Measurements from ENCODE around the gene TPM4. TPM values are rescaled to one million over a fixed set of nuclear protein-coding genes. Genes with fewer than 3 reads are reported as not detected.

The TPM4 gene
- polyA plus RNA-seq, 1 donor, result 162 TPM

GRCh38 chr19:16041299-16041990, 34.9 kb upstream of the TPM4 start:
- no peak for DNase-seq (ENCODE audit: low read depth)

GRCh38 chr19:16041991-16042386, 34.3 kb upstream of the TPM4 start:
- no peak for DNase-seq (ENCODE audit: low read depth)

GRCh38 chr19:16042533-16043085, 33.7 kb upstream of the TPM4 start:
- DNase-seq (ENCODE audit: low read depth), result no peak

- DNase-seq (ENCODE audit: low read depth), result no peak
Observed at GRCh38 chr19:16043156-16043757, 33.0 kb upstream of the TPM4 start.

- no peak for DNase-seq (ENCODE audit: low read depth)
Observed at GRCh38 chr19:16044746-16045145, 31.5 kb upstream of the TPM4 start.

DNA sequence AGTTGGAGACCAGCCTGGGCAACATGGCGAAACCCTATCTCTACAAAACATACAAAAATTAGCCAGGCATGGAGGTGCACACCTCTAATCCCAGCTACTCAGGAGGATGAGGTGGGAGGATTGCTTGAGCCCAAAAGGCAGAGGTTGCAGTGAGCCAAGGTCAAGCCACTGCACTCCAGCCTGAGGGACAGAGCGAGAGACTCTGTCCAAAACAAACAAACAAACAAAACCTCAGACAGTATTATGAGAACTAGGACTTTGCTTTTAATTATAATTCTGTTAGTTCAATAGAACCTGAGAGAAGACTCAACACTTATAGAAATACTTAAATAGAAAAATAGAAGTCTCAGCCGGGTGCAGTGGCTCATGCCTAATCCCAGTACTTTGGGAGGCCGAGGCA, 31.1 kb upstream of the TPM4 start:
- DNase-seq (ENCODE audit: low read depth), result no peak

DNA sequence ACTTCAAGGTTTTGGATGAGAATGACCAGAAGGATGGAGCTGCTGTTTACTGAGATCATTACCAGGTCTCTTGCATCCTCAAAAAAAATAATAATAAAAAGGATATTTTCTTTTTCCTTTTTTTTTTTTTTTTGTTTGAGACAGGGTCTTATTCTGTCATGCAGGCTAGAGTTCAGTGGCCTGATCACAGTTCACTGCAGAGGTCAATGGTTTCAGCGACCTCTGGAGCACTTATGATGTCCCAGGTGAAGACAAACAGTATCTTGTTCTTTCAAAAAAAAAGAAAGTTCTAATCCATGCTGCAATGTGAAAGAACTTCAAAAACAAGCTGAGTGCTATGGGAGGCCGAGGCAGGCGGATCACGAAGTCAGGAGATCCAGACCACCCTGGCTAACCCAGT, 30.4 kb upstream of the TPM4 start:
- DNase-seq (ENCODE audit: low read depth), result no peak

DNA sequence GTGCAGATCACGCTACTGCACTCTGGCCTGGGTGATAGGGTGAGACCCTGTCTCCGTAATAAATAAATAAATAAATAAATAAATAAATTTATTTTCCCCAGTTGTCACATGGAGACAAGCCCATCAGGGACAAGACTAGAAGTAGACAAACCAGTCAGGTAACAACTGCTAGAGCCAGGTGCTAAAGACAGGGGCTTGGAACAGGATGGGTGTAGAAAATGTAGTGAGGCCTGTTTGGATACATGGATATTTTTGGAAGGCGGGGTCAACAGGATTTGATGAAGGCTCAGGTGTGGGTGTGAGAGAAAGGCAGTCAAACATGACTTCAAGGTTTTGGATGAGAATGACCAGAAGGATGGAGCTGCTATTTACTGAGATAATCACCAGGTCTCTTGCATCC, 27.7 kb upstream of the TPM4 start:
- DNase-seq (ENCODE audit: low read depth), result no peak

DNA sequence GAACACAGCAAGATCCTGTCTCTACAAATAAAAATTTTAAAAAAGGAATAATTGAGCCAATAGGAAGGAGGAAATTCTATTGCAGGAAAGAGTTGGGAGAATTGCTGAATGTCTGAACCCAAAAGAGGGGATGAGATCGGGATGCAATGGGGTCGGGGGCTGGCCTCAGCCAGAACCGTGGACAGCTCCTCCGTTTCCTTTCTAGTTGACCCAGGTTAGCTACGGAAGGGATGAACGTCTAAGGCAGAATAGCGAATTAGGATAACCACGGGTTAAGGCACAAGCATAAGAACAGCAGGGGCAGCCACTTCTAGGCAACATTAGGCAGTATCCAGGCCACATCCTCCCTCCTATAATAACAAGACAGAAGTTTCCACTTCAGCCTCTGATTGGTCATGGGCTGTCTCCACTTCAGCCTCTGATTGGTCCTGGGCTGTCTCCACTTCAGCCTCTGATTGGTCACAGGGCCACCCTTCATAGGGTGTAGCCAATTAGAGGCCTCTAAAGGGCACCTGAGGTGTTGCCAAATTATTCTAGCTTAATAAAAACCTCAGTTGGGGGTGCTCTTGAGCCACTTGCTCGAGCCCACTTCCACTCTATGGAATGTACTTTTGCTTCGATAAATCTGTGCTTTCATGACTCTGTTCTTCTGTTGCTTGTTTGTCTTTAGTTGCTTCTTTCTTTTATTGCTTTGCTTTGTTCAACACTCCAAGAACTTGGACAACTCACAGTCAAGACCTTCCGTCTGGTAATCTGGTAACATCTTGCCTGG, 24.9 kb upstream of the TPM4 start:
- no peak for DNase-seq (ENCODE audit: low read depth)

DNA sequence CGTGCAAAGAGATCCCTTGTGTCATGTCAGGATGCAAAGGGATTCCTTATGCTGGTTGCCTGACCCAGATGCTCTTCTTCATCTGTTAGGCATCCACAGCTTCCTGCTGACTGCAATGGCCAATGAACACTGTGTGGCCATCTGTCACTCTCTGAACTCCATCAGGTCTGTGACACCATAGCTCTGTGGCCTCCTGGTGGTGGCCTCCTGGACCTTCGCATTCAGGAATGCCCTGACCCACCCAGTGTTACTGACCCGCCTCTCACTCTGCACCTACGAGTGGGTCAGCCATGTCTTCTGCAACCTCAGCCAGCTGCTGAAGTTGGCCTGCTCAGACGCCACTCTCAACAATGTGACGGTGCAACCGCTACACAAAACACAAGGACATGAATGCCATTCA, 23.9 kb upstream of the TPM4 start:
- DNase-seq (ENCODE audit: low read depth), result no peak

DNA sequence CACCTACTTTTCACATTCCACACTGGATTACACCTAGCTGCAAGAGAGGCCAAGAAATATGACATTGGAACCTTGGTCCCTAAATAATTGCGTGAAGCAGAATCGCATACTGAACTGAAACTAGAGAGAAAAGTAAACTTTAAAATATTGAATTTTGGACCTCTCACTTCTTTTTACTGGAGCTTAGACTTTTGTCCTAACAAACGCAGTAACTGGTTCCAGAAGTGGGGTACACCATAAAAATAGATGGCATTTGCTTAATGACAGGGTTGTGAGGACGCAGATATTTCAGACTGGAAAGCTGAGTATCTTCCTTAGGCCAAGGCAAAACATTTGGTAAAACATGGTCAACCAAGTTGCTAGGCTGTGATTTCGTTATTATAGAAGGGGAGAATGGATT, 19.2 kb upstream of the TPM4 start:
- no peak for DNase-seq (ENCODE audit: low read depth)

GRCh38 chr19:16060294-16060693, 16.0 kb upstream of the TPM4 start:
- DNase-seq (ENCODE audit: low read depth), result no peak

DNA sequence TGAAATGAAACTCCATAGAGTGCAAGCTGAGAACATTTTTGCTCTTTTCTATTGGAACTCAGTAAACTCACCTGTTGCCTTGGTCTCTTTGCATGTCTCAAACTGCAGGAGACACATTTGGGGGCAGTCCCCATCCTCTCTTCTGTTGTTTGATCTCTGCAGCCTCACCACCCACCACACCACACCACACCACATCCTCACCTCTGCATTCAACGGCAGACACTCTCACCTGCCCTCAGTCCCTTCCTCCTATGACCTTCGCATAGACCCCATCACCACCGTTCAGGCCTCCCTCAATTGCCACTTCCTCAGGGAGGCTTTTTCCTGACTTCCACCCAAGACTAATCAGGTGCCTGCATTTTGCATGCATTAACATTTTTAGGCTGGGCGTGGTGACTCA, 14.4 kb upstream of the TPM4 start:
- no peak for DNase-seq (ENCODE audit: low read depth)

GRCh38 chr19:16062789-16063188, 13.5 kb upstream of the TPM4 start:
- no peak for DNase-seq (ENCODE audit: low read depth)

DNA sequence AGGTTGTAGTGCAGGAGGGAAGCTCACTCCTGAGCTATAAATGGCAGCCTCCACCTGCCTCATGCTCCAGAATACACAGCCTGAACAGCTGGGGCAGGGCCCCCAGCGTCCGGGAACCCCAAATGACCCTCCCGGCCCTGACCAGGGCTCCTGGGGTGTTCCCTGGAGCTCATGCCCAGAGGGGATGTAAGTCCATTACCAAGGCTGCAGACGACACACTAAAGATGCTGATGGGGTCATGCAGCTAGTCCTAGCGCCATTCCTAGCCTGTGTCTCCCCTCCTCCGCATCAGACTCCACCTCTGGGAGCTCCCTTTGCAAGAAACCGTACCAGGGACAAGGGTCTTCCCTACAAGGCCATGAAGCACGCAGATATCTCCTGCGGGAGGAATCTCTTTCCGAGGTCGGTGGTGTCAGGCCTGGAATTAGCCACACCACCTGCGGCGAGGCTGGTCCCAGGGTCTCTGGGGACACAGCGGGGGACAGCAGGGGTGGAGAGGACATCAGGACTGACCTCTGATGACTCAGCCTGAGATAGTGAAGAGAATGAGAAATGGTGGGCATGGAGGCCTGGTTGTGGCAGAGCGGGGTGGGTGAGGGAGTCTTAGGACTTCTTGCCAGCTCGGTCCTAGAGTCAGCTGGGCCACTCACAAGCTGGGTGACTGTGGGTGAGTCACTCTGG, 11.9 kb upstream of the TPM4 start:
- DNase-seq (ENCODE audit: low read depth), result no peak

DNA sequence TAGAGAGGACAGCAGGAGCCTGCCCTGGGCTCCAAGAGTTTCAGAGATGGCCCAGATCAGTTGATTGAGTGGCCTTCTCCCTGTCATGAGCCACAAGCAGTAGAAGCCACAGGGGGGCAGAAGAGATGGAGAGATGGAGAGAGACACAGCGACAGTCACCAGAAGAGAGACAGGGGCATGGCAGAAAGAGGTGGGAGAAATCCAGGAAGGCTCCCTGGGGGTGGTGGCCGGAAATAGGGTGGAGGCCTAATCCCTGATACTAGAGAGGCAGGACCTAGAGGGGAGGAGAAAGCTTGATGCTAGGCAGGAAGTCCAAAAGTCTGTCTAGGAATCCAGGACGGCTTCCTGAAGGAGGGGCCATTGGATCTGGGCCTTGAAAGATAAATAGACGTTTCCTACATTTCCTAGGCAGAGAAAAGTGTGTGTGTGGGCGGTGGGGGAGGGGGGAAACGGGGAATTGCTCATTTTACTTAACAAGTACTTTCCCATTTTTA, 9.6 kb upstream of the TPM4 start:
- no peak for DNase-seq (ENCODE audit: low read depth)

GRCh38 chr19:16067205-16067938, 8.9 kb upstream of the TPM4 start:
- DNase-seq (ENCODE audit: low read depth), result no peak

DNA sequence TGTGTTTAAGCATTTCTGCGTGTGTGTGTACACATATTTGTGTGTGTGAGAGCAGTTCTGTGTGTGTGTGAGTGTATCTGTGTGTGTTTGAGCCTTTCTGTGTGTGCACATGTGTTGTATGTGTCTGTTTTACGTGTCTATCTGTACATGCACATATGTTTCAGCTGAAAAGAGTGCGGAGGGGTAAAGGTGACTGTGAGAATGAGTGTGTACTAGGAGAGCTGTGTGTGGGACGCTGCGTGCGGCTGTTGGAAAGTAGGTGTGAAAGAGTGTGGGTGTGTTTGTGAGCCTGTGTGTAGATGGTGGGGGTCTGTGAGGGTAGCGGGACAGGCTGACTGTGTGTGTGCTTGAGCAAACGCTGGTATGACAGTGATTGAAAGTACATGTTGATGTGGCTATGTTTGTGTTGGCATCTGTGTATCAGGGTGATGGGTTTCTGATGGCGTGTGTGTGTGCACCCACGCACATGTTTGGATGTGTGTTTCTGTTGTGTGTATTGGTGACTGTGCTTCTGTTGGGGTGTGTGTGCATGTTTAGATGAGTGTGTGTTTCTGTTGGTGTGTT, 7.5 kb upstream of the TPM4 start:
- no peak for DNase-seq (ENCODE audit: low read depth)

DNA sequence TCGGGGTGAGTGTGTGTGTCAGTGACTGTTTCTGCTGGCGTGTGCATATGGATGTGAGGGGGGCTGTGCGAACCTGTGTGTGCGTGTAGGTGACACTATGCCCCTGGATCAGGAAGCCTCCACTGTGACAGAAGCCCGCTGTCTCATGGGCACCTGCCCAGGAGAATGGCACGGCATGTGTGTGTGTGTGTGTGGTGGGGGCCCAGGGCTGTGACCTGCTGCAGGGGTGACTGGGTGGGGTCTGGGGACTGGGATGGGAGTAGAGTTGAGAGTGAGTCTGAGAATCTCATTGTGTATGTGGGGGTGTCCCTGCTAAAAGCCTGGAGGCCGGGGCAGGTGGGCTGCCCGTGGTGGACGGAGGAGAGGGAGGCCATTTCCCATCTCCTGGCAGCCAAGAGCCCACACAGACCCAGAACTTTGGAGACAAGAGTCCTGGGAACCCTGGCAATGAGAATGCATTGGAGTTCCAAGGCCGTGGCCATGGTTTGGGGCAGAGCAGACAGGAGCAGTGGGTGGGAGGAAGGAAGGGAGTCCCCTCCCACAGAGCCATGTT, 6.4 kb upstream of the TPM4 start:
- no peak for DNase-seq (ENCODE audit: low read depth)

GRCh38 chr19:16070366-16070990, 5.8 kb upstream of the TPM4 start:
- no peak for DNase-seq (ENCODE audit: low read depth)
